GM21367 (cell line): ENCODE data around the gene MORN5.

Experiments
- ATAC-seq: cut with Tn5 transposase; IDR thresholded peaks from one replicate; pipeline ENCODE4 v1.9.1; 2021; ENCODE audit not compliant: unreplicated experiment

Gene MORN5

DNA sequence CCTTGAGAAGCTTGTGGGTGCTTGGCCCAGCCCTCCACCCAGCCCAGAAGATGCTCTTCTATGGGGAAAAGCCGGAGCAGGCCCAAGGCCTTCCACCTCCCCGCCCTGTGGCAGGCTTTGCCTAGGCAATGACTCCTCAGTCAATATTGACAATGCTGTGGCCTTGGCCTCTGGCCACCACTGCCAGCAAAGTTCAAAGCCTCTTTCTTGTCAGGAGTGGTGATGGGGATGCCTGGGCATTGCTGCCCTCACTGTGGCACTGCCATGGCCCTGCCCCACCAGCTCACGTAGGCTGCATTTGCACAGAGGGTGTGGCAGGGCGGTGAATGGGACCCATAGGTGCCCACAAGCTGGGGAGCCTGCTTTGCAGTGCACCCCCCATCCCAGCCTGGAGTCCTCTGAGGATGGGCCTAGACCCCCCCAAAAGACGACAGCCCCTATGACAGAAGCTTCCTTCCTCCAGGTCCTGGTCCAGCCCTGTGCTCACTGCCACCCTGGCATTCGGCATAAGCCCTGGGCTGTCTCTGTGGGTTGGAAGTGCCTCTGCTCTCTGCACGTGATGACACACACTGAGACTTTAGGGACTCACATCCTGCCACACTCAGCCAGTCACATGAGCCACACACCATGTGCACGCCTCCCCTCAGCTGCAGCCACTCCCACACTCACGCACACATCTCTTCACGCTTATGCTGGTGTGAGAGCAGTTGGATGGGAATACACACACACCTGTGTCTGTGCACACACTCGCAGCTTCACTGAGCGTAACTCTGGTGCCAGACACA, 31.1 kb downstream of the MORN5 start:
- ATAC-seq, result no peak

DNA sequence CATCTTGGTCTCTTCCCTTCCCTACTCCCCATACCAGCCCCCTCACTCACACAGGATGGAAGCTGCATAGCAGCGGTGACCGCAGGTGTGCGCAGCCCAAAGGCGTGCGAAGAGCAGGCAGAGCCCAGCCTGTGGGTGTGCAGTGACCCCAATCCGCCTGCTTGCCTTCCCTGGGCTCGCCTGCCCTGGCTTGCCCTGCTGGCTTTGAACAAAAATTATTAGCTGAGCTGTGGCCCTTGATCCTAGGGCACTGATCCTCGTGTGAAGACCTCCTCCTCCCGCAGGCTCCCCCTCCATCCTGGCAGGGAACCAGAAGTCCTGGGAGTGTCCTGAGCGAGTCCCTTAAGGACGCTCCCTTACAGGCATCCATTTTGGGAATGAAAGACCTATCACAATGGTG, 31.9 kb downstream of the MORN5 start:
- ATAC-seq, result no peak

DNA sequence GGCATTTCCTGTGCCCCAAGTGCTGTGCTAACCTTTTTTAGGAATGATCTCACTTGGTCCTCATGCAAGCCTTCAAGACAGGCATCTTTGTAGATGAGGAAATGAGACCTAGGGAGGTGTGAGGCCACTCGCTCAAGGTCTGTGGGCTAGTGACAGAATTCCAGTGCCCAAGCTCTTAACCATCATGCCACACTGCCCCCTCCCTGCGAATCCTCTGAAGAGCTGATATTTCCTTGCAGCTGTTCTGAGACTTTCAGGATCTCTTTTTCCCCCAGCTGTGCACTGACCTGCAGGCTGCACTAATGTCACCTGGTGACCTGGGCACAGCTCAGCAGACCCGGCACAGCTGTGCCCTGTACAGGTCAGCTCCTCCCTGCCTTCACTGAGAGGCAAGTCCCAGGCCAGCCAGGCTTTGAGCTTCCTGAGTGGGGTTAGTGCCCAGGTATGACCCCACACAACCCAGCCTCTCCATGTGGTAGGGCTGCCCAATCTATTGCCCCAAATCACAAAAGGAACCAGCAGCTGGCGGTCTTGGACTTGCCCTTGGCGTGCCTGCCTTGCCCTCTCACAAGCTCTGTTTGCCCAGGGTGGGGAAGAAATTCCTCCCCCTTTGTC, 32.7 kb downstream of the MORN5 start:
- ATAC-seq, result no peak

DNA sequence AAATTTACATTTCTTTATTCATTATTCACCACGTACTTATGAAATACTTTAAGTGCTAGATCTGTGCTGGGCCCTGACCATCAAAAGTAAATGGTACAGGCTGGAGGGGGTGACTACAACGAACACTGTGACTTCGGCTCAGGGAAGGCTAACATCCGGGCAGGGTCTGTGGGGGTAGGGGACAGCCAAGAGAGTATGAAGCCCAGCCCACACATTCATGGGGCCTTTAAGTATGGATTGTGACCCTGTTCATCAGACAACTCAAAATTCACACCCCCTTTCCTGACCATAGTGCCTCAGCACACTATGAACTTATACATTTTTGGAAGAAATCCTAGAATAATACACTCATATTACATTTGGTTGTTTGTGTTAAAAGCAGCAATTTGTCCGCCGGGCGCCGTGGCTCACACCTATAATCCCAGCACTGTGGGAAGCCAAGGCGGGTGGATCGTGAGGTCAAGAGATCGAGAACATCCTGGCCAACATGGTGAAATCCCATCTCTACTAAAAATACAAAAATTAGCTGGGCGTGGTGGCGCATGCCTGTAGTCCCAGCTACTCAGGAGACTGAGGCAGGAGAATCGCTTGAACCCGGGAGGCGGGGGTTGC, 33.3 kb downstream of the MORN5 start:
- ATAC-seq, result no peak

DNA sequence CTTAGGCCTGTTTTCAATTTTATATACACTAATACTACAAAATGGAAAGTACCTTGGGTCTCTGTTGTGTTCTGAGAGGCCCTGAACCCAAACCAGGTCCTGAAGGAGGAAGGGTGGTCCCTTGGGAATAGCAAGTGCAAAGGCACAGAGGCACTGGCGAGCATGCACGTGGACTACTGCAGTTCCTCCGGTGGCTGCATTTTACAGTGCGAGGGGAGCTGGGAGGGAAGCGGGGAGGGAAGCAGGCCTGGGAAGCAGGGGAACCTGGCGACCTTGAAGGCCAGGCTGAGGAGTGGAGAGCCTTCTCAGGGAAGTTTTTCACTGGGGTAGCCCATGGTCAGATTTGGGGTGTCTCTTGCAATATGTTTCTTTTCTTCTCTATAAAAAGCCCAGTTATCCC, 33.9 kb downstream of the MORN5 start:
- ATAC-seq, result no peak

DNA sequence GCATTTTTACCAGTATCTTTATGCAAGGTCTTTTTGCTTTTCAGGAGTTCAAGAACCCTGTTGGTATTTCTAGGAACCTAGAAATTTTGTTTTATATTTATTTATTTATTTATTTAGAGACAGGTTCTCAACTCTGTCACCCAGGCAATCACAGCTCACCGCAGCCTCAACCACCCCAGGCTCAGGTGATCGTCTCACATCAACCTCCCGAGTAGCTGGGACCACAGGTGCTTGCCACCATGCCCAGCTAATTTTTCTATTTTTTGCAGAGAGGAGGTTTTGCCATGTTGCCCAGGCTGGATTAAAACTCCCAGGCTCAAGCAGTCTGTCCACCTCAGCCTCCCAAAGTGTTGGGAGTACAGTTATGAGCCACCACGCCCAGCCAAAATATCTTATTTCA, 36.2 kb downstream of the MORN5 start:
- no peak for ATAC-seq

DNA sequence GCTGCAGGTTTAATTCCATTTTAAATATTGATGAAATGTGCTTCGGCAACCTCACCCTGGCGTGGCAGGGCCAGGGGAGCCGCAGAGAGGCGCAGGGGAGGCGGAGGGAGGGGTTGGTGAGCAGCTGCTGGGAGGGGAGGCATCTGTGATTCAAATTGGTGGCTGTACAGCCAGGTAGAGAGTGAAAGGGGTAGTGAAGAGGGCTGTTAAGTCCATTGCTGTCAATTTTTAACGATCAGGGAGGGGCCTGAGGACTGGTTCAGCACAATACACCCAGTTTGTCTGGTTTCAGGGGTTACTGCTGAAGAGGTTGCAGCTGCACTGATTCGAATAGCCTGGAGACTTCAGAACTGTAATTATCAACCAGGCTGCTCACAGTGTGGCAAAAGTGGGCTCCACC, 37.7 kb downstream of the MORN5 start:
- ATAC-seq, result no peak

DNA sequence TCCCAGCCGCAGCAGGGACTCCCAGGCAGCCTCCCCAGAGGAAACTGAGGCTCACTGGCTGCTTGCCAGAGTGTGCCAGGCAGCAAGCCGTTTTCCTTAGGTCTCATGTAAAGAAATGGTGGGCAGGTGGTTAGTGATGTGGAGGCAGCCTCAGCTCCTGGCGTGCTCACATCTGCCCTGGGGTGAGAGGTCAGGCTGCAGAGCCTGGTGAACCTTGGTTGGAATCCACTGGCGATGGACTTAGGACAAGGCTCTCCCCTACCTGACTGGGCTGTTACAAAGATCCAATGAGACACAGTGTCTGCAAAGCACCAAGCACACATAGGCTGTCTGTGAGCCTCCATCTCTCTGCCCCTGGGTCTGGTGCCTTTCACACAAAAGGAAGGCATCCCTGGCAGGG, 38.2 kb downstream of the MORN5 start:
- no peak for ATAC-seq

DNA sequence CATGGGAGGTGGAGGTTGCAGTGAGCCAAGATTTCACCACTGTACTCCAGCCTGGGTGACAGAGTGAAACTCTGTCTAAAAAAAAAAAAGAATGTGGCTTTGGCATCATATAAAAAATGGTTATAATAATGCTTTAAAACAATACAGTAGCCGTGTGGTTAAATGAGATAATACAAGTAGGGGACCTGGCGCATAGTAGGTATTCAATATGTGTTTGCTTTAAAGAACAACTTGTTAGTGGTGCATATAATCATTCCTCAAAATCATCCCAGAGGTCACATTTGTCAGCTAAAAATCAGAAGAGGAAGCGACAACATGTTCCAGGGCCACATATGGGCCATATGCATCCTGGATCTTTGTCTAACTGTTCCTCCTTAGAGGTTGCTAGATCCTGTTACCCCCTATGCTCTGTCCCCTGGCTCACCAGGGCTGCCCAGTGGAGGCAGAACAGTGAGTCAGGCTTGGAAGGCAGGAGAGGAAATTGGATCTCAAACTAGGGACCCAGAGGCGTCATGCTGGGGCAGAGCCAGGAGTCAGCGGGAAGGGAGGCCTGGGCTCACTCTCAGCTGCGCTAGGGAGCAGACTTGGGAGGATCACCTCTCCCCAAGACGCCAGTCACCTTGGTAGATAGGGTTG, 41.4 kb downstream of the MORN5 start:
- ATAC-seq, result no peak

DNA sequence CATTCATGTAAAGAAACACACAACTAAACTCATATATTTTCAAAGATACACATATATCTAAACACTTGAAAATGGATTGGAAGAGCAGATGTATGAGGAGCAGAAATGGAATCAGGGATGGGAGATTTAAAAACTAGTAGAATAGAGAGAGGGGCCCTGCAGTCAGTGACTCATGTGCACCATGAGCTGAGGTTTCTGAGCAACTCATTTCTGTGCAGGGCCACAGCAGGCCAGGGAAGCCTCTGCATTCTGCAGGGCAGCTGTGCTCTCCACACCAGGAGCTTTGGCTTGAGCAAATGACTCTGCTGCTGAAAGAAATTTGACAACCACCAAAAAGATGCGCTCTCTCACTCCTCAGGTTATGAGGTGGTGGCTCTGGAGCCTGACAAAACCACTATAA, 41.9 kb downstream of the MORN5 start:
- no peak for ATAC-seq

DNA sequence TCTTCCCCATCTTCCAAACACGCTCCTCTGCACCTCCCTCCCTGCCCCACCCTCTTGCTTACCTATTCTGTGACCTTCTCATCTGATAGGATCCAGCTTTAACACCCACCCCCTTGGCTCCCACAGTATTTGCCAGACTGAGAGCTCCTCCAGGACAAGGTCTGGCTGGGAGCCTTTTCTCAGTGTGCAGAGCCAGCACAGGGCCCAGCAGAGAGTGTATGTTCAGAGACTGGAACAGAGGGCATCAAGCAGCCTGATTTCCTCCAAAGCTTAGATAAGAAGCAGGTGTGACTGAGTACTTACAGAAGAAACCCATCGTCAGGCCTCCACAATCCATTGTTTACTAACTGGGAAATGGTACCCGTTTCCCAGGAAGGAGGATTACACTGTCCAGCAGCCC, 42.4 kb downstream of the MORN5 start:
- ATAC-seq, result no peak

DNA sequence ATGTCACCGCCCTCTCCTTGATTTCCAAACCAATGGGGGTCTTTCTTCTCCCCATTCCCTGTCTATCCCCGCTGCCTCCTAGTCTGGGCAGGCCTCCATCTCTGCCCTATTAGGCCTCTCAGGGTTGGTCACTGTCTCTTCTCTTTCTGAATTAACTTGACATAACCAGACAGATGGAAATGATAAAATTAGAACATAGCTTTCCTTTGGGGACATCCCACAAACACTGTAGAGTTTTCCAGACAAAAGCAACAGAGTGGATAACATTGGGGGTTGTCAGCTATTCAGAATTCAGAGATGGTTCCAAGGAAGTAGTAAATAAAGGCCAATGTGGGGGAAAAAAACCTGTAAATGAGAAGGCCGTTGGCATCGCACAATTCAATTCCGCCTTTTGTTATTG, 44.3 kb downstream of the MORN5 start:
- ATAC-seq, result no peak

DNA sequence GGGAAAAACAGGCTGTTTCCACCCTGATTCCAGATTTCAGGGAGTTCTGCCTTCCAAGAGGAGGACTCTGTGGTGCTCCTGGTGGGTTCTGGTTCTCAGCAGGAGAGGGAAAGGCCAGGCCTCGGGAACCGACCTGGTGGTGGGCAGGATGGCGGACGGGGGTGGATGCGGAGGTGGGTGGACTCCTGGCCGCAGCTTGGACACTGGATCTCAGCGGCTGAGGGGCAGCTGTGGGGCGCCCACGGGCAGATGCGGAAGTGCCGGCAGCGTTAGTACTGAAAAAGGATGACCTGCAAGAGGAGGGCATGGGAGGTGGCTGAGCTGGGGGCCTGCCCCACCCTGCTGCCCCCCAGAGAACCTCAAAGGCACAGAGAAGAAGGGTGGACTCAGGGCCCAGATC, 44.8 kb downstream of the MORN5 start:
- no peak for ATAC-seq

DNA sequence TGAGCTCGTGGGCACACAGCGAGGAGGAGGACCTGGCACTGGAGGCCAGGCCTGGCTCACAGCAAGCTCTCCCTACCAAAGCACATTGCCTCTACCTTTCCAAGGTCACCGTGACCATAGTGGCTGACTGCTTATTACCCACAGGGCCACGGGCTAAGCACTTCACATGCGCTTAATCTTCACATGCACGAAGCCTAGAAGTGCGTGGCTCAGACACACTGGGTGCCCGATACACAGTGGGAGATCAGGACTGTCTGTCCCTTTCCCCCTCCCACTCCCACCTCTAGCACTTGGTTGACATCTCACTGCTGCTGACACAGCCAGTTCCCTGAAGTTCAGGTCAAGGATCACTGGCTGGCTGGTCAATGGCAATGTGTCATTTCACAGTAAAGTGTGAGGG, 45.5 kb downstream of the MORN5 start:
- no peak for ATAC-seq

DNA sequence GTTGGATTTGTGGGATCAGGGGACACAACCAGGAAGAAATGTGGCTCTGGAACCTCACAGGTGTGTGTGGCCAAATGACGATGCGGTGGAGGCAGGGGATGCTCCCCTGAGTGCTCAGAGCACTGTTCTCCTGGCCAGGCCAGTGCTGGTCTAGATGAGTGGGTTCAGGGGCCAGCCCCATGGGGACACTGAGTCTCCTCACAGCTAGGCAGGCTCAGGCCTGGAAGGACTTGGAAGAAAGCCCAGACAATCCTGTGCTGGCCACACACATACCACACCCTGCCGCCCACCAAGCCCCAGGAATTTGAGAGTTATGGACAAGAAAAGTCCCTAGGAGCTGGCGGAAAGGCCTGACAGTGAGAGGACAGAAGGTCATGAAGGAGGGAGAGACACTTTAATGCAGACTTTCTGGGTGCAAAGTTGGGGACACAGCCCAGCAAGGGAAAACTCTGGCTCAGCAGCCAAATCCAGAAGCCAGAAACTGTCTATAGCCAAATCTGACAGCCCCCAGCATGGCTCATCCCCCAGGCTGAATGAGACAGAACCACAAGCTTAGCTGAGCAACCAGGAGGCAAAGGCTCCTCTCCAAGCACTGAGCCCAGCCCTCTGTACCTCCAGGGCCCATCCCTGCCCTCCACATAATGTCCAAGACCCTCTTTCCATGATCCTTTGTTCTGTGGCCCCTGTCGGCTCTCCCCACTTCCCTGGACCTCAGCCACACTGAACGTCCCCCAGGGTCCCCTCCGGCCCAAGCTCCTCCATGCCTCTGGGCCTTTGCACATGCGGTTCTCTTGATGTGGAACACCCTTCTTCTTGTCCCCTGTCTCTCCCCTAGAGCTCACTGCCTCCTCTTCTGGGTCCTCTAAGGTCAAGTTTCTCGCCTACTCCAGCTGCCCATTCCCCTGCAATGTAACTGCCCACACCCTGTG, 46.7 kb downstream of the MORN5 start:
- ATAC-seq, result no peak

DNA sequence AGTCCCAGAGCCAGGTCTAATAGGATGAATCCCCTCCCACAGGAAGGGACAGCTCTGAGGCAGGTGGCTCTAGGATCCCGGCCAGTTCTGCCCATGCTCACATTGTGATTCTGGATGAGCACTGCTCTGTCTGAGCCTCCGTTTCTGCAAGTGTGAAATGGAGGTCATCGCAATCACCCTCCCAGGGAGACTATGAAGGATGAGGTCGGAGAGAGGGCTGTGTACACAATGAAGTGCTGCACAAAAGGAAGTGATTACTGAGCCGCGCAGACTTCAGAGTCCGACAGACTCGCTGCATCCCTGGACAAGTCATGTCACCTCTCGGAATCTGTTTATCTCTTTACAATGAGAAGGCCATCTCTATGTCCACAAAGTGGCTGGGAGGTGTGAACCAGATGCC, 47.4 kb downstream of the MORN5 start:
- ATAC-seq, result no peak

DNA sequence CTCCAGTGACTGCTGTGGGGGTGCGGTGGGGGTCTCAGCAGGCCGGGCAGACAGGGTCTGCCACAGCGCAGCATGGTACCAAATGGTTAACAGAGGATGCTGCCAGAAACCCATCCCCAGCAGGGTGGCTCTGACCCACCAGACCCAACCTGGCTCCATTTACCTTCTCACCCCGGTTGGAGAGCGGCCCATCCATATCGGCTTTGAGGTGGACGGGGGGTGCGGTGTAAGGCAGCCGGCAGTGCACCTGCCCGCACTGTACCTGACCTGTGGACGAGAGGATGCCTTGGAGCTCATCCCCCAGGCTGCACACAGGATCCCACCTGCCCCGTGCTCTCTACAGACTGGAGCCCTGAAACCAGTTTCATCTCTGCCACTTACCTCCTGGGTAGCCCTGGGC, 49.7 kb downstream of the MORN5 start:
- no peak for ATAC-seq

DNA sequence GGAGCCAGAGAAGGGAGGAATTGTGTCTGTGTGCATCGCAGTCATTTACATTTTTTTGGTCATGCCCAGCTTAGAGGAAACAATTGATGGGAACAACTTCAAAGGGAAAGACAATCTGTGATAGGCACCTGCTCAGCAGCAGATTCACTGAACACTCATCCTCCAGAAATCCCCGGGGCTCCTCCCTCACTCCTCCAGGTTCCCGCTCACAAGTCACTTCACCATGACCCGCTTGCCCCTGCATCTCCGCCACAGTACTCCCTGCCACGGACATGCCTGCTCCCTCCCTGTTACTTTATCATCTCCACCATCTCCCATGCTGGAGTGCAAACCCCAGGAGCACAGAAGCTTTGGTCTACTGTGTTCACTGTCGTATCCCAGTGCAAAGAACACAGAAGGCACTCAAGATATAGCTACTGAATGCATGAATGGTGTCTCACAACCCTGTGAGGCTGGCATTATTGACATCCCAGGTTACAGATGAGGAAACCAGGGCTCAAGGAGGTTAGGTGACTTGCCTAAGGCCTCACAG, 52.8 kb downstream of the MORN5 start:
- no peak for ATAC-seq

DNA sequence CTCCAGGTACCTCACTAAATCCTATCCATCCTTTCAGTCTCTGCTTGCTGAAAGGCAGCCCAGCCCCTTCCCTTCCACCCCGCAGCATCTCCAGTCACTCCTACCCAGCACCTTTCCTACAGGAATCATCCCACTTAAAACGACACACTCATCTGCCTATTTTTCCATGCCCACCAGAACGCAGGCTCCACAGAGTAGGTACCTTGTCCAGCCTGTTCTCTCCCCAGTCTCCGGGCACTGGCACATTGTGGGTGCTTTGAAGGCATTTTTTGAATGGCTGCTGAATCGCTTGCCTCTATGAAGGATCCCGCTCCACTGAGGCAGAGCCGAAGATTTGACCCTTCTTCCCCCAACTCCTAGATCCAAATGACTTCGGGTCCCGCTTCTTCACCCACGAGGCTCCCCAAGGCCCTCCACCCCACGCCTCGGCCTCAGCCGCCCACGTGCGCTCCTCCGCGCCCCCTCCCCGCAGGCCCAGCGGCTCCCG, 53.4 kb downstream of the MORN5 start:
- no peak for ATAC-seq

DNA sequence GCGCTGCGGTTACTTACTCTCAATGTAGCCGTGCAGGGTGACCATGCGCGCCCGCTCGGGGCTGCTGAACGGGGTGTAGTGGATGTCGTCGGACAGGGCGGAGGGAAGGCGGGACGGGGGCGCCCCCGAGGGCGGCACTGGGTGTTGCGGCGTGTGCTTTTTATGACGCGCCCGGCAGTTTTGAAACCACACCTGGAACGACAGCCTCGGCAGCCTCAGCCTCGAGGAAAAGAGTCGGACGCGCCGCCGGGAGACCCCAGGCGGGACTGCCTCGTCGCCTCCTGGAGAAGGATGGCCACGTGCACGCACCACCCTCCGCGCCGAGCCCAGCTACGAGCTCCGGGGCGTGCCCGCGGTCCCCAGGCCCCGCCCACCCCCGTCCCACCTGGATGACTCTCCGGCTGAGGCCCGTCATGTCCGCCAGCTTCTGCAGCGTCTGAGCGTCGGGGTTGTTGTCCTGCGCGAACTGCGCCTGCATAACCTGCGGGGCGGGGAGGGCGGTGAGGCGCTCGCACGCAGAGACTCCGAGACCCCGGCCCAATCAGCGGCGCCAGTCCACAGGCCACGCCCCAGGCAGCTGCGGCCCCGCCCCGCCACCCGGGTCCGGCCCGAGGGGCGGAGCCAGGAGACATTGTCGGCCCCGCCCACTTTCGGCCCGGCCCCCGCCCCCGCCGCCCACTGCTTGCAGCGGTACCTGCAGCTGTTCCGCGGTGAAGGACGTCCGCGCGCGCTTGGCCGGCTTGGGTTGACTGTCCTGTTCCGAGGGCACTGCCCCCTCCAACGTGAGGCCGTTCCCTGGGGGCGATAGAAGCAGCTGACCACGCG, 54.1 kb downstream of the MORN5 start:
- ATAC-seq, result no peak
